ENCODE data around the gene JAML.

JAML gene

DNA sequence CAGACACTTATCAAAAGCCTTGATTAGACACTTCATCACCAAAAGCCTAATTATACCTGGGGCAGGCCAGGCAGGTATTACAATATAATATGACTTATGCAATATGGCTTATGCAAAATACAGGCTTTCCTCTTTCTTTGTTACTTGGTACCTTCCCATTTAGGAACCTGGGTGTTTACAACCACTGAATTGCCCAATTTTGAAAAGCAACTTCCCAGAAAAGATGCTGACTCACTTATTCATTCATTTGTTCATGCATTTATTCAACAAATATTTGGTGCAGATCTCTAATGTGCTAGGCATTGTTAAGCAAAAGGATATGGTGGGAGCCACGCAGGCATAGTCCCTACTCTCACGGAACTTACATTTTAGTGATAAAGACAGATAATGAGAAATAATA is 13.6 kb upstream of the JAML start:
- no peaks in the 10 kb centered on the region for H3K27me3 ChIP-seq (ENCODE audit: insufficient read depth, low read length, poor library complexity, severe bottlenecking)
- no peak for TF ChIP-seq EZH2phosphoT487 (IDR thresholded peaks at IDR 0.05; ENCODE audit: borderline replicate concordance)
- TF ChIP-seq, protein P1, sequence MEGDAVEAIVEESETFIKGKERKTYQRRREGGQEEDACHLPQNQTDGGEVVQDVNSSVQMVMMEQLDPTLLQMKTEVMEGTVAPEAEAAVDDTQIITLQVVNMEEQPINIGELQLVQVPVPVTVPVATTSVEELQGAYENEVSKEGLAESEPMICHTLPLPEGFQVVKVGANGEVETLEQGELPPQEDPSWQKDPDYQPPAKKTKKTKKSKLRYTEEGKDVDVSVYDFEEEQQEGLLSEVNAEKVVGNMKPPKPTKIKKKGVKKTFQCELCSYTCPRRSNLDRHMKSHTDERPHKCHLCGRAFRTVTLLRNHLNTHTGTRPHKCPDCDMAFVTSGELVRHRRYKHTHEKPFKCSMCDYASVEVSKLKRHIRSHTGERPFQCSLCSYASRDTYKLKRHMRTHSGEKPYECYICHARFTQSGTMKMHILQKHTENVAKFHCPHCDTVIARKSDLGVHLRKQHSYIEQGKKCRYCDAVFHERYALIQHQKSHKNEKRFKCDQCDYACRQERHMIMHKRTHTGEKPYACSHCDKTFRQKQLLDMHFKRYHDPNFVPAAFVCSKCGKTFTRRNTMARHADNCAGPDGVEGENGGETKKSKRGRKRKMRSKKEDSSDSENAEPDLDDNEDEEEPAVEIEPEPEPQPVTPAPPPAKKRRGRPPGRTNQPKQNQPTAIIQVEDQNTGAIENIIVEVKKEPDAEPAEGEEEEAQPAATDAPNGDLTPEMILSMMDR (conservative IDR thresholded peaks at IDR 0.05; ENCODE audit: low read length), result no peak
- no peaks in the 10 kb centered on the region for H3F3A ChIP-seq (ENCODE audit: low read depth)
- H3K9ac ChIP-seq (ENCODE audit: low read depth, low read length, poor library complexity, severe bottlenecking), result no peak overlapping the region
- peak overlapping the region; percentile 54 for H3K4me2 ChIP-seq (ENCODE audit: low read depth, low read length, poor library complexity, severe bottlenecking)
- H3K79me2 ChIP-seq (ENCODE audit: insufficient read depth, low read length), result no peaks in the 10 kb centered on the region
- H3K36me3 ChIP-seq (ENCODE audit: insufficient read depth, low read length), result no peaks in the 10 kb centered on the region
- H3K9me3 ChIP-seq (ENCODE audit: insufficient read depth, low read depth, low read length), result no peaks in the 10 kb centered on the region
- H2AFZ ChIP-seq (ENCODE audit: low read length), result peak overlapping the region; percentile 30; the same call in 1 of the 2 replicates
- peaks cover 39% of the 10 kb centered on the region for H3K4me1 ChIP-seq (ENCODE audit: insufficient read depth, low read length, poor library complexity, severe bottlenecking)
- H4K20me1 ChIP-seq (ENCODE audit: insufficient read depth, low read length, poor library complexity, severe bottlenecking), result no peaks in the 10 kb centered on the region
- H3K4me3 ChIP-seq (ENCODE audit: low read length, poor library complexity, severe bottlenecking), result no peak overlapping the region
- no peaks in the 10 kb centered on the region for H3K9me2 ChIP-seq (replicated peaks; ENCODE audit: low read depth, low read length)

DNA sequence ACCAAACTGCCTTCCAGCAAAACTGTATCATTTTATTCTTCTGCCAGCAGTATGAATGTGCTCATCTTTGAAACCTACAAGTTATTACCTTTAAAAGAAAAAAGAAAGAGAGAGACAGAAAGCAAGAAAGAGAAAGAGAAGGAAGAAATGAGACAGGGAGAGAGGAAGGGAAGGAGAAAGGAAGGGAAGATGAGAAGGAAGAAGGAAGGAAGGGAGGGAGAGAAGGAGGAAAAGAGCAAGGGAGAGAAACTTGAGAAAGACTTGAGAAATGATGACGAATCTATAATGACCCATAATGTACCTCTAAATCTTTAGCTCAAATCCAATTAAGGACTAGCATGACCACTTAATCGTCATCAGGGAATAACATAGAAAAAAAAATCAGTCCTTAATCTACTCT is 11.4 kb upstream of the JAML start:
- no peaks in the 10 kb centered on the region for H3K9me3 ChIP-seq (ENCODE audit: insufficient read depth, low read depth, low read length)
- H3K27me3 ChIP-seq (ENCODE audit: insufficient read depth, low read length, poor library complexity, severe bottlenecking), result no peaks in the 10 kb centered on the region
- H3K9ac ChIP-seq (ENCODE audit: low read depth, low read length, poor library complexity, severe bottlenecking), result no peak overlapping the region
- TF ChIP-seq, protein P1 (conservative IDR thresholded peaks at IDR 0.05; ENCODE audit: low read length), result no peak
- no peak for TF ChIP-seq EZH2phosphoT487 (IDR thresholded peaks at IDR 0.05; ENCODE audit: borderline replicate concordance)
- H4K20me1 ChIP-seq (ENCODE audit: insufficient read depth, low read length, poor library complexity, severe bottlenecking), result no peaks in the 10 kb centered on the region
- H3K36me3 ChIP-seq (ENCODE audit: insufficient read depth, low read length), result no peaks in the 10 kb centered on the region
- no peaks in the 10 kb centered on the region for H3K79me2 ChIP-seq (ENCODE audit: insufficient read depth, low read length)
- H3K4me3 ChIP-seq (ENCODE audit: low read length, poor library complexity, severe bottlenecking), result no peak overlapping the region
- H3K9me2 ChIP-seq (replicated peaks; ENCODE audit: low read depth, low read length), result no peaks in the 10 kb centered on the region
- H3K4me2 ChIP-seq (ENCODE audit: low read depth, low read length, poor library complexity, severe bottlenecking), result no peak overlapping the region
- no peak overlapping the region for H2AFZ ChIP-seq (ENCODE audit: low read length)
- peaks cover 29% of the 10 kb centered on the region for H3K4me1 ChIP-seq (ENCODE audit: insufficient read depth, low read length, poor library complexity, severe bottlenecking)
- H3F3A ChIP-seq (ENCODE audit: low read depth), result no peaks in the 10 kb centered on the region

GRCh38 chr11:118234833-118235232 is 10.0 kb upstream of the JAML start:
- Histone ChIP-seq H2AFZ (ENCODE audit: low read length) (no peak overlapping the region), H3K27me3 (ENCODE audit: insufficient read depth, low read length, poor library complexity, severe bottlenecking) (no peaks in the 10 kb centered on the region), H3K79me2 (ENCODE audit: insufficient read depth, low read length) (no peaks in the 10 kb centered on the region), H4K20me1 (ENCODE audit: insufficient read depth, low read length, poor library complexity, severe bottlenecking) (no peaks in the 10 kb centered on the region), H3F3A (ENCODE audit: low read depth) (no peaks in the 10 kb centered on the region), H3K4me2 (ENCODE audit: low read depth, low read length, poor library complexity, severe bottlenecking) (no peak overlapping the region), H3K4me3 (ENCODE audit: low read length, poor library complexity, severe bottlenecking) (no peak overlapping the region), H3K36me3 (ENCODE audit: insufficient read depth, low read length) (no peaks in the 10 kb centered on the region), H3K4me1 (ENCODE audit: insufficient read depth, low read length, poor library complexity, severe bottlenecking) (peaks cover 16% of the 10 kb centered on the region), H3K9ac (ENCODE audit: low read depth, low read length, poor library complexity, severe bottlenecking) (no peak overlapping the region), H3K9me3 (ENCODE audit: insufficient read depth, low read depth, low read length) (no peaks in the 10 kb centered on the region), H3K9me2 (replicated peaks; ENCODE audit: low read depth, low read length) (no peaks in the 10 kb centered on the region)
- no peak for TF ChIP-seq EZH2phosphoT487 (IDR thresholded peaks at IDR 0.05; ENCODE audit: borderline replicate concordance)
- TF ChIP-seq, protein P1 (conservative IDR thresholded peaks at IDR 0.05; ENCODE audit: low read length), result no peak
